Stimulated activated CD4-positive, alpha-beta T cell treated with anti-CD3 and anti-CD28 coated beads, Interleukin-1b, Interleukin-23, amount 100 ng/mL, for 24 hours (primary cell): ENCODE results near the gene ARHGAP22.
"Not testable (repeated sequence)": the region's sequence is repeated elsewhere in the genome, so short reads cannot be mapped to it uniquely, and the experiment has no call there.

Experiments used
- DNase-seq, 4 experiments: peaks; one replicate each; pipeline ENCODE4 v3.0.0-alpha.2; 2020; ENCODE audit warnings: low read depth in 4 of 4, low spot score in 1 of 4

Gene ARHGAP22

DNA sequence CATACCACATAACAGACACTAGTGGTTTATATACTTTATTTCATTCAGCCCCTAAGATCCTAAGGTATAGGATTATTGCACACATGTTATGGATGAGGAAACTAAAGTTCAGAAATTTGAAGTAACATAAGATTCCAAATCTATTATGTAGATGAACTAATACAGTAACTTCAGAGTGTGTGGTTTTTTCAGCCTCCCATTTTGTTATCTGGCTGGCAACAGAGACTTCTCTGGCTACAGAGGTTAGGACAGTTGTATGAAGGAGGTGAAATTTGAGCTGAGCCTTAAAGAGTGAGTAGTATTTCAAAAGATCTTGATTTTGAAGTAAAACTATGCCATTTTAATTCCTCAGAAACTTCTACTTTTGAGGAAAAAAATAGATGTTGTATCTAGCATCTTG, 173.0 kb downstream of the ARHGAP22 start:
- DNase-seq, result no peak

DNA sequence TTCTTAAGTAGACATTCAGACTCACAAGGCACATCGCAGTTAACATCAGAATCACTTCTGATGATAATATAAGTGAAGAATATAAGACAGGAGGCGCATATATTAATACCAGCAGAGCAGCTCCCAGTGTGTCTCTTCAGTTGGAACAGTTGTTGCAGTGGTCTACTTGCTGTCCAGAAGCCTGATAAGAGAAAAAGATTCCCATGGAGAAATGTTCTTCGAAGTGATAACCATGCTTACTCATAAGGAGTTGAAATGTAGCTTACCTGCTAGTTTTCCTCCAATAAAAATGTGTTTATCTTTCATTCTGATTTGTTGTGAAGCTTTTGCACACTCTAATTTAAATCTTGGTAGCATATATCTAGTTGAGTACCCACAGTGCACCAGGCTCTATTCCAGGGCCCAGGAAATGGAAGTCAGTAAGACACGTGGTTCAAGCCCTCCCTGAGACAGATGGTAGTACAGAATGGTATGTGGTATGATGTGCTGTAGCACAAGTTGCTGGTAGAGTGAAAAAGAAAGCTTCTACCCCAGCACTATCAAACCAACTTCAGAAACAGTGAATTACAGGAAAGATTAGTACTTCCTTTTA, 174.4 kb downstream of the ARHGAP22 start:
- DNase-seq, result no peak

DNA sequence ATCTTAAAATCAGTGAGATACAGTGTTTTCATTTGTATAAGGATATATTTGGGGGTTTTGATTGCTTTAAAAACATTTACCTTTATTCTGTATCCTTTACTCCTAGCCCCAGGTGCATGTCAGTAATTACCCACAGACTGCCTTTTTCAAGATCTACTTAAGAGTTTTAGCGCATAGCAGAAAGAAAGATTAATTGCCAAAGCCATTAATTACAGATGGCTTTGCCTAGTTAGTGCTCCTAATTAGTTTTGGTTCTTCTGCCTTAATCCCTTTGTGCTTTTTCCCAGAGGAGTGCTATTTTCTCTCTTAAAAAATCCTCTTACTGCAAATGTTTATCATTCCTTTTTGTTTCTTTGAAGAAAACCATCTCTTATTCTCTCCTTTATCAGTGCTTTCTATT, 175.6 kb downstream of the ARHGAP22 start:
- DNase-seq, result no peak

DNA sequence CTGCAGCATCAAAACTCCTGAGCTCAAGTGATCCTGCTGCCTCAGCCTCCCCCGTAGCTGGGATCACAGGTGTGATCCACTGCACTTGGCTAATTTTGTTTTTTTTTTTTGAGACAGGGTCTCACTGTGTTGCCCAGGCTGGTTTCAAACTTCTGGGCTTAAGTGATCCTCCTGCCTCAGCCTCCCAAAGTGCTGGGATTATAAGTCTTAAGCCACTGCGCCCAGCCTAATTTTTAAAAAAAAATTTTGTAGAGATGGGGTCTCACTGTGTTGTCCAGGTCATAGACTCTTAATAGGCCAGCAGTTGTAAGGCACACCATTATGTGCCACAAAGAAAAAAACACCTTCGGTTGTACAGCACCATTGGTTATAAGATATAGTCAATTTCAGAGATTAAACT, 176.0 kb downstream of the ARHGAP22 start:
- no peak for DNase-seq

DNA sequence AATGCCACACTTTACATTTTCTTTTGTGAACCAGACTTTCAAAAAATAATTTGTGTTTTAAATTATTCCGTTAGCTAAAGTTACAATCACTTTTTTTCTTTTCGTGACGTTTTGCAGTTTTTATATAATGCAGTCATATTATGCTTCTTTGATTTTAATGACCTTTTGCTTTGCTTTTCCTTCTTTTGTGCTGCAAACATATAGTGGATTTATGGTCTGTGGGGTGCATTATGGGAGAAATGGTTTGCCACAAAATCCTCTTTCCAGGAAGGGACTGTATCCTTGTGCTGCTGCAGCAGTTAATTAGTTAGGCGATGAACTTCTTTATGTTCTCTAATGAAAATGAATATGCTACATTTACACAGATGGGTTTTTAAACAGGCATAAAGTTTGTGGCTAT, 181.0 kb downstream of the ARHGAP22 start:
- no peak for DNase-seq

DNA sequence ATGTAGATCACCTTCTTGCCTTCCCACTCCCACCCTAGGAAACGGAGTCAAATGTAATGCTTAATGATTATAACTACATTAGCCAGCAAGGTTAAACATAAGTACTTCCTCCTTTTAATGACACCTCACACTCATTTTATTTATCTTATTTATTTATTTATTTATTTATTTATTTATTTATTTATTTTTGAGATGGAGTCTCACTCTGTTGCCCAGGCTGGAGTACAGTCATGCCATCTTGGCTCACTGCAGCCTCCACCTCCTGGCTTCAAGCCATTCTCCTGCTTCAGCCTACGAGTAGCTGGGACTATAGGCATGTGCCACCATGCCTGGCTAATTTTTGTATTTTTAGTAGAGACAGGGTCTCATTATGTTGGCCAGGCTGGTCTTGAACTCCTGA, 183.0 kb downstream of the ARHGAP22 start:
- DNase-seq, result not testable (repeated sequence)

DNA sequence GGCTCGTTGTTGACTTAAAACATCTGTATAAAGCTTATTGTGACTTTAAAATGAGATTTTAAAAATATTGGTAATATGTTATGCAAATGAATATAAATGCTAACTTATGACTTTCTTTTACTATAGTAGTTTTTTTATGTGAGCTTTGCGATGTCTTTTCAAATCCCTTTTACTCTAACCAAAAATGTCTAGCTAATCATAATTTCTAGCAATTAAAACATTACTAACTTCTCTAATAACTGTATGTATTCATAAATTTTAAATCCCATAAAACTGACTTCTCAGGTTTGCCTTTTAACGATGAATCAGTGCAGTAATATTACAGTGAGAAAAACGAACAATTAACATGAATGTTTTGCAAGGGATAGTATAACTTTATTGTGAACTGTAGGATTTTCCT, 185.2 kb downstream of the ARHGAP22 start:
- no peak for DNase-seq

DNA sequence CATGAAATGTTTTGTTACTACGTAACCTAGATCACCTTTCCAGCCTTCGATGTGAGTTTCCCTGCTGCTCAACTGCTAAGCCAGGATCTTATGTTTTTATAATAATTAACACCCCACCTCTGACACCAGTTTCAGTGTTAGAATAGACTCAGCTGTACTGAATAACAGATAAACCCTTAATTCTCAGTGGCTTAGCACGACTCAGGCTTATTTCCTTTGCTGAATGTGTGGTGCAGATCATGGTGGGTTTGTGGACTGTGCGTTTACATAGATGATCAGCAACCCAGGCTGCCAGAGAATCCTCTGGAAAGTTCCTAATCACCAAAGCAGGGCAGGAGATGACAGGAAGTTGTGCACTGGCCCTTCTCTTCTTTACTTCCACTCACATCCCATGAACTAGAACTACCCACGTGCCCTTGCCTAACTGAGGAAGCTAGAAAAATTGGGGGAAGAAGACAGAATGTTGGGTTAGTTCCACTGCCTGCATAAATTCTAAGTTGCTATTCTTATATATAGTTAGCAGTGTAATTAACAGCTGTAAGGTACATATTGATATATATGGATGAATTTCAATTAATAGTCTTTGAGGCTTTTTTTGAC, 186.6 kb downstream of the ARHGAP22 start:
- DNase-seq, result no peak

DNA sequence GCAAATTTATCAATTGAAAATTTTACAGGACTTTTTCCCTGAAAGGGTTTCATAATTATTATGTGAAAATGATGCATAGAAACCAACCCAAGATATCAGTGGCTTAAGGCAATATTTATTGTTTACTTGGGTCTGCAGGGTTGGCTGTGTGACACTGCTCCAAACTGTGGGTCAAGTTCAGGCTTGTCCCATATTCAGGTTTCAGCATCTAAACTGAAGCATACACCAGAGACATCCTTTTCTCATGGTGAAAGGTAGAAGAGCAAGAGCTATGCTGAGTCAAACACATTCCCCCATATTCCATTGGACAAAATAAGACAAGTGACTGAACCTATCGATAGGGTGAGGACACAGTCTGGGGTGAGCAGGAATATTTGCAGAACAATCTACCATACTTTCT, 187.5 kb downstream of the ARHGAP22 start:
- DNase-seq, result no peak

DNA sequence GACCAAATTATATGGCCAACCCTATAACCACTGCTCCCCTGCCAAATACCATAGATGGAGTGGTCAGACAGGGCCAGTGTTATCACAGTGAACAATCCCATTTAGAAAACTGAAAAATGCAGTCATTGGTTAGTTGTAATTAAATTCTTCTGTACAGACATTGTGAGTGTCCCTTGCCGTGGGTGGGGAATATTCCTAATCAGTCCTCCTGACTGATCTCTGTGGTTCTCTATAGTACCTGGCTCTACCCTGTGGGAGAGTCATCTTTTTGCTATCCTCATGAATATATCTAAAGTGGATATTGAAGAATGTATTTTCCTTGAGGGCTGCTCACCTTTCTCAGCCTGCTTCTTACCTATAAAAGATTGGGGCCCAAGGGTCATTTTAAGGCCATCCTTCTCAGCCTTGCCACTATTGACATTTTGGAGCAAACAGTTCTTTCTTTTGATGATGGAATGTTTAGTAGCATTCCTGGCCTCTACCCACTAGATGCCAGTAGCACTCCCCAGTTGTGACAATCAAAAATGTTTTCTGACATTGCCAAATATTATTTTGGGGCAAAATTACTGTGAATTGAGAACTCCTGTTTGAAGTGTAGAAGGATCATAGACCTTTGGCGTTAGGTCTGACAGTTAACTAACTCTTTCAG, 188.2 kb downstream of the ARHGAP22 start:
- DNase-seq, result no peak

DNA sequence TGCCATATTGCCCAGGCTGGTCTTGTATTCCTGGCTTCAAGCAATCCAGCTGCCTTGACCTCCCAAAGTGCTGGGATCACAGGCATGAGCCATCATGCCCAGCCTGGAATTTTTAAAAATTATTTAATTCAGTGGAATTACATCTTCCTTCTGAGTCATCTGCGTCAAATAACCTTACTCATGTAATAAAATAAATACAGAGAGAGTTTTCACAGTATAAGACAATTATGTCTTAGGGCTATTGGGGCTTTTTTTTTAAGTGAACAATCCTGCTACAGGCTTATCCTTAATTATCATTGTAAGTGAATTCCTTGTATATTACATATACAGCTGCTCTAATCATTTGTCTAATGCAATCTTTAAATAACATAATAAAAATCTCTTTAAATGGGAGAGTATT, 190.1 kb downstream of the ARHGAP22 start:
- DNase-seq, result no peak

DNA sequence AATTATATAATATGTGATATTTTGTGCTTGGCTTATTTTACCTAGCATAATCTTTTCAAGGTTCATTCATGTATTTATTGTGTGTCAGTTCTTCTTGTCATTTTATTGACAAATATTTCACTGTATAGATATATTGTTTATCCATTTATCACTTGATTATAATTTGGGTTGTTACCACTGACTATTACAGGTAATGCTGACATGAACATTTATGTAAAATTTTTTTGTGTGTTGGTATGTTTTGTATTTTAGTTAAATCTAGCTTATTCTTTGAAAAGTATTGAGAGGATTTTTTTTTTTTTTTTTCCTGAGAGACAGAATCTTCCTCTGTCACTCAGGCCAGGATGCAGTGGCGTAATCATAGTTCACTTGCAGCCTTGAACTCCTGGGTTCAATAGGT, 190.7 kb downstream of the ARHGAP22 start:
- no peak for DNase-seq

DNA sequence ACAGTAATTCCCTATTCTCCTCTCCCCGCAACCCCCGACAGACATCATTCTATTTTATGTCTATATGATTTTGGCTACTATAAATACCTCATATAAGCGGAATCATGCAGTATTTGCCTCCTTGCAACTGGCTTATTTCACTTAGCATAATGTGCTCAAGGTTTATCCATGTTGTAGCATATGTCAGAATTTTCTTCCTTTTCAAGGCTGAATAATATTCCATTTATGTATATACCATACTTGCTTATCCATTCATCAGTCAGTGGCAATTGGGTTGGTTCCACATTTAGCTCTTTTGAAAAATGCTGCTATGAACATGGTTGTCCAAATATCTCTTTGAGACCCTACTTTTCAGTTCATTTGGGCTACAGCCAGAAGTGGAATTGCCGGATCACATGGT, 191.9 kb downstream of the ARHGAP22 start:
- no peak for DNase-seq

DNA sequence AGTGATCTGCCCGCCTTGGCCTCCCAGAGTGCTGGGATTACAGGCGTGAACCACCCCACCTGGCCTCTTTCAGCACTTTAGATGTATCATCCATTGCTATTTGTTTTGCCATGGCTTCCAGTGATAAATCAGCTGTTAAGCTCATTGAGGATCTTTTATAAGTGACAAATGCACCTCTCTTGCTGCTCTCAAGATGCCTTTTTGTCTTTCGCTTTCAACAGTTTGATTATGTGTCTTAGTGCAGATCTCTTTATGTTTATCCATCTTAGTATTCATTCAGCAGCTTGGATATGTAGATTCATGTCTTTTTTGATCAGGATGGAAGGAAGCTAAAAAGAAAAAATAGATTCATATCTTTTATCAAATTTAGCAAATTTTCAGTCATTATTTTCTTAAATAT, 192.8 kb downstream of the ARHGAP22 start:
- DNase-seq, result no peak

DNA sequence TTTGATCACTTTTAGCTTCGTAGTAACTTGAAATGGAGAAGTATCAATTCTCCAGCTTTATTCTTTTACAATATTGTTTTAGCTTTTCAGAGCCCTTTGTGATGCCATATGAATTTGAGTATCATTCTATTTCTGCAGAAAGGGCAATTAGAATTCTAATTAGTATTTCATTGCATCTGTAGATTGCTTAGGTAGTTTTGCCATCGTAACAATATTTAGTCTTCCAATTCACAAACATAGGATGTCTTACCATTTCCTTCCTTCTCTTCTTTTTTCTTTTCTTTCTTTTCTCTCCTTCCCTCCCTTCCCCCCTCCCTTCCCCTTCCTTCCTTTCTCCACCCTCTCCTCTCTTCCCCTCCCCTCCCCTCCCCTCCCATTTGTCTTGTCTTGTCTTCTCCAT, 193.4 kb downstream of the ARHGAP22 start:
- DNase-seq, result no peak

DNA sequence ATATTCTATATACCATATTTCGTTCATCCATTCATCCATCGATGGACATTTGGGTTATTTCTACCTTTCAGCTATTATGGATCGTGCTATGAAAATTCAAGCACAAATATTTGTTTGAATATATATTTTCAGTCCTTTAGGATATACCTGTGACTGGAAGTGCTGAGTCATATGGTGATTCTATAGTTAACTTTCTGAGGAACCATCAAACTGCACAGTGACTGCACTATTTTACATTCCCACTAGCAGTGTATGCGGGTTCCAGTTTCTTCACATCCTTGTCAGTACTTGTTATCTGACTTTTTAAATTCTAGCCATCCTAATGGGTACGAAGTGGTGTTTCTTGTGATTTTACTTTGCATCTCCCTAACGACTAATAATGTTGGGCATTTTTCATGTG, 194.4 kb downstream of the ARHGAP22 start:
- no peak for DNase-seq

DNA sequence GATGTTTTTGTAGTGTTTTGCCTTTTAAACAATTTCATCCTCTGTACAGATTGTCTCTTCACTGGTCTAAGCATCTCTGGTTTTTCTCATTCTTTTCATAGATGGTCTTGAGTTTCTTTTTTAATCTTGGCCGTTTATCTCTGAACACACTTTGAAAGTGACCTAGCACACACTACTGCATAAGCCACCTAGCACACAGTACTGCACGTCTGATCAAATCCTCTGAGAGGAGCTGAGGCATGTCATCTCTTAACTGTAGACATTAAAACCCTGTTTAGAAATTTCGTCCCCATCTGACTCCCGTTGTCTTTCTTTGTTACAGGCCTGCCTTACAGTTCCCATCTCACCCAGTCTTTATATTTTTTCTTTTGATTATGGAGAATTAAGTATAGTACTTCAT, 198.2 kb downstream of the ARHGAP22 start:
- no peak for DNase-seq

DNA sequence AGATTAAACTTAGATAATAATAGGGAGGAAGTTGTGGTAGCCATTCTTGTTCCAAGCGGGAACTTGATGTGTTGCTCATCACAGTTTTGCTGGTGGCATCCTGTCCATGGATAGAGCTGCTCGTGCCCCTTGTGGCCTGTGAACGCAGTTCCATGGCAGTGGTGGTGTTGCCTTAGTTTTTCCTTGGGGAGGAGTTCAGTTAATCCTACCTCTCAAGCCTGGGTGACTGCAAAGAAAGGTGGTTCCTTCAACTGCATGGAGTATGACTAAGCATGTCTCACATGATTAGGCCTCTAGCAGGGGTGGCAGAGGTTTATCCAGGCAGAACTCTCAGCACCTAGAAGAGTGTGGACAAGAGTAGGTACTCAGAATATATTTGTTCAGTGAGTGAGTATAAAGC, 198.7 kb downstream of the ARHGAP22 start:
- DNase-seq, result no peak

DNA sequence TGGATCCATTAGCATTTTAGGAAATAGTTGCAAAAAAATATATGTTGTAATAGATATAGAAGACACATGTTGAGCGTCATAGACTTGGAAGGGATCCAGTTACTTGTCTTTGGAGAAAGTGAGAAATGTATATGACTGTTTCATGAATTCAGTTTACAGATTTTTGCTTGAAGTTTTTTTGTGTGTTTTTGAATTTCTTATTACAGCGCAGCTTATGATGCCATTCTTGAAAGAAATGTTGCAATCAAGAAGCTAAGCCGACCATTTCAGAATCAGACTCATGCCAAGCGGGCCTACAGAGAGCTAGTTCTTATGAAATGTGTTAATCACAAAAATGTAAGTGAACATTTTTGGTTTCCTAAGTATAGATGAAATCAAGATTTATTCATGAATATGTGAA, 200.2 kb downstream of the ARHGAP22 start:
- DNase-seq, result no peak

DNA sequence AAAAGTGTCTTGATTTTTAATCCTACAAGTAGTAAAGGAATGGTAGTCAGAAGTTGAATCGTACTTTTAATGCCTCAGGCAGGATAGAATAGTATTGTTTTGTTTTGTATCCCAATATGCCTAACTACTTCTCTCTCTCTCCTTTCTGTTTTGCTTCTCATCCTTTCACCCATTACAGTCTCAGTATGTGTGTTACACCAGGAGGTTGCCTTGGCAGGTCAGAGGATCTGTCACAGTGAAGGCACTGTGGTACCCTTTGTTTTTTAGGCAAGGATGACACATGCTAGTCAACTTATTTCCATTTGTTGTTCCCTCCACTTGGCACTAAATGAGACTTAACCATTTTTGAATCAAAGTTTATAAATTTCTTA, 204.0 kb downstream of the ARHGAP22 start:
- no peak for DNase-seq

DNA sequence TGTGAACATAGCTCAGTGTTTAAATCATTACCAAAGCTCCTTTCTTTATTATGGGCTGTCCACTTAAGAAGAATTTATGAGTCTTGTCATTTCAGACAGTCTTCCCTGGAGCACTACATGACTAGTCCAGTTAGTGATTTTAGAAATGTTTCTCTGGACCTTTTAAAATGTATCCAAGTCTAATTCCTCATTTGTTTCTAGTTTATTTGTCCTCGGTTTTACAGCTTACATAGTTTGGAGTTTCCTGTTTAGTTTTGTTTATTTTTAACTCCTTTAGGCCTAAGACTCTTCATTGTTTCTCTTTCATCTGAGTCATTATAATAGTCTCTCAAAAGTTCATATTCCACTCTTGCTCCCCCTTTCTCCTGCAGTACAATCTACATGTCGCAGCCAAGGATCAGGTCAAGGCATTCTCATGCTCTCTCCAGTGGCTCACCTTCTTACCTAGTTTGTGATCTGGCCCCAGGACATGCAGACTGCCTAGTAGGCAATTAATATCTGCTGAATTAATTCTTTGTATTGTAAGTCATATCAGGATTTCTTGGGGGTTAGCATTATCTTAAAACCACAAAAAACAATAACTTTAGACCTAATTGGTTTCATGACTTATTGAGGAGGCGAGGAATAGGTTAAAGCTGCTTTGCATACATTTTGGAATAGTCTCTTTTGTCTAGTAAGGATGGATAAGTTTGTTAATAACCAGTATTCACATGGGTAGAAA, 204.6 kb downstream of the ARHGAP22 start:
- no peak for DNase-seq

DNA sequence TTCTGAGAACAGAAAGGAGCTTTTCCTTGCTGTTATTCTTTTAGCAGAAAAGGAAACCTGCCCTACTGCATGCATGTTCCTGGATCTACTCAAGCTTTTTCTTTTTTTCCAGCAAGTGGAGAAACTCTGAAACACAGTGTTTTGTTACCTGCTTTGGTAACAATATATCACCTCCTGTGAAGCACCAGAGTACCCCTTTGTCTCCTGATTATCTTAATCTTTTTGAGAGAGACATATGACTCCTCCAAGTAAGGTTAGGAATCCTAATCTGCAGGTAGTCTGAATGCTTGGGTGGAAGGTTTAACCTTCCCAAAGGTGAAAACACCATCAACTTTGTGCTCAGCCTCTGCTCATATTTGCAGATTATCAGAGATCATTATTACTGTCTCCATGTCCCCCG, 205.3 kb downstream of the ARHGAP22 start:
- no peak for DNase-seq
